DND-41 (cell line): Measurements from ENCODE around the gene PLXNA3.

Experiments used
- ATAC-seq: fragments of 200-7000 bp; cut with Tn5 transposase; 3 replicates; pipeline ENCODE4 v1.9.1; 2021; ENCODE audit warnings: low read depth; ENCODE audit not compliant: insufficient read depth
- DNase-seq: peaks from one replicate; pipeline ENCODE4 v3.0.0-alpha.2; 2020
- H2AFZ ChIP-seq: 2 replicates; pipeline ENCODE4 v1.6.0; 2012; ENCODE audit warnings: low read depth, low read length
- H3K27ac ChIP-seq: 2 replicates; pipeline ENCODE4 v1.5.1; 2012; ENCODE audit warnings: low read length, inconsistent platforms
- H3K27me3 ChIP-seq: fragments of 200-600 bp; sonication (generic); 2 replicates; pipeline ENCODE4 v1.6.0; 2012; ENCODE audit warnings: low read length, mild to moderate bottlenecking, inconsistent platforms; ENCODE audit not compliant: insufficient read depth, poor library complexity
- H3K36me3 ChIP-seq: 2 replicates; pipeline ENCODE4 v1.5.1; 2012; ENCODE audit warnings: low read length, inconsistent platforms; ENCODE audit not compliant: insufficient read depth
- H3K4me1 ChIP-seq: 2 replicates; pipeline ENCODE4 v1.5.1; 2012; ENCODE audit warnings: mild to moderate bottlenecking, low read length; ENCODE audit not compliant: insufficient read depth
- H3K4me2 ChIP-seq: 2 replicates; pipeline ENCODE4 v1.6.0; 2012; ENCODE audit warnings: mild to moderate bottlenecking, moderate library complexity, low read length, inconsistent platforms; ENCODE audit not compliant: insufficient read depth
- H3K4me3 ChIP-seq, 2 experiments: fragments of 200-600 bp in 1 of 2; shearing (Covaris generic) in 1 of 2; 2 replicates each; pipeline ENCODE4 v1.5.1; 2012 to 2016; ENCODE audit warnings: inconsistent platforms in 2 of 2, low read length in 2 of 2, mild to moderate bottlenecking in 2 of 2, low read depth in 1 of 2, moderate library complexity in 1 of 2
- H3K79me2 ChIP-seq: 2 replicates; pipeline ENCODE4 v1.6.0; 2012; ENCODE audit warnings: low read length, inconsistent platforms; ENCODE audit not compliant: insufficient read depth
- H3K9ac ChIP-seq: 2 replicates; pipeline ENCODE4 v1.6.0; 2012; ENCODE audit warnings: low read depth, mild to moderate bottlenecking, inconsistent platforms, low read length, moderate library complexity
- H3K9me3 ChIP-seq: 2 replicates; pipeline ENCODE4 v1.5.1; 2012; ENCODE audit warnings: low read length, moderate library complexity, mild to moderate bottlenecking, inconsistent platforms; ENCODE audit not compliant: insufficient read depth, severe bottlenecking
- H4K20me1 ChIP-seq: 2 replicates; pipeline ENCODE4 v1.6.0; 2012; ENCODE audit warnings: low read length; ENCODE audit not compliant: insufficient read depth
- EZH2 ChIP-seq: IDR thresholded peaks from 3 replicates; pipeline ENCODE4 v1.6.1; 2012; ENCODE audit warnings: borderline replicate concordance, low read depth, mild to moderate bottlenecking, moderate library complexity, low read length, inconsistent platforms; ENCODE audit not compliant: severe bottlenecking
- TF ChIP-seq, protein P1 (sequence below): IDR thresholded peaks from 2 replicates; pipeline ENCODE4 v1.5.1; 2012; ENCODE audit warnings: borderline replicate concordance, low read length, moderate library complexity, mild to moderate bottlenecking; ENCODE audit not compliant: poor library complexity, severe bottlenecking; ENCODE audit errors: extremely low read depth

PLXNA3 gene

DNA sequence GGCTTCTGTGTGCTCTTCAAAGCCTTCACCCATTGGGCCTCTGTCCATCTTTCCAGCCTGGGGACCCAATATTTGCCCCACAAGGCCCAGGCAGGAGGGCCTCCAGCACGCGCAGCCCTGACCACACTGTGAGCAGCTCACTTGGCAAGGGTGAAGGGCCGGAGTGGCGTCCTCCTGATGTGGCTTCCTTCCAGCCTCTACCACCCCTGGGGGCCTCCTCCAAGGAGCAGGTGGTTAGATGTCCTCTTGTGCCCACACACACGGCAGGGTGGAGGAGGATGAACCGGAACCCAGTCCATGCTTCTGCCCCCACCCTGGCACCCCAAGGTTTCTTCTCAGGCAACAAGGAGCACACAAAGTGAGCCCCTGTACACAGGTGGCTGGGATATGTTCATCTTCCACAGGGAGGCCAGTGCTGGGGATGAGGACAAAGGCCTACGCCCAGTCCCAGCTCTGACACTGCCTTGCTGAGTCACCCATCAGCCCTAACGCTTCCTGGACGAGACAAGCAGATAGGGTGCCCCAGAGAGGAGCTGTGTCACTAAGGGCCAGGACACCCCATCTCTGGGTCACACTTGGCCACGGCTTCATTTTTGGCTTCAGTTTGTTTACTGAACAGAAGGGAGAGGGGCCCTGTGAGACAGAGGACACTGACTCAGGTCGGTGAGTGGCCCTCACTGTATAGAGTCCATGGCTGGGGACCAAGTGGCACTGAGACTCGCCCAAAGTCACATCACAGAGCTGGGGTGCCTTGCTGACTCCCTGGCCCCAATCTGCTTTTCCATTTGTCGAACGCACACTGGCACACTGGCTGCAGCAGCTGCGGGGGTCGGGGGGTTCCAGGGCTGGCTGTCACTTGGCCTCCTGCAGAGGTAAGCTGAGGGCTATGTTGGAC is 26.4 kb downstream of the PLXNA3 start:
- H3K36me3 ChIP-seq, result peaks cover 21% of the 10 kb centered on the region
- peak overlapping the region; percentile 73; the same call in 1 of the 2 replicates for H3K9ac ChIP-seq
- peaks cover 23% of the 10 kb centered on the region for H3K79me2 ChIP-seq
- H2AFZ ChIP-seq, result no peak overlapping the region
- H3K4me2 ChIP-seq, result peak overlapping the region; percentile 89
- H3K9me3 ChIP-seq, result no peaks in the 10 kb centered on the region
- ATAC-seq (no peak), DNase-seq (no peak)
- peak overlapping the region in 1 of 2 experiments; percentile 24; a peak in 1 of 4 replicates for H3K4me3 ChIP-seq
- no peak overlapping the region for H3K27ac ChIP-seq
- H3K4me1 ChIP-seq, result peaks cover 48% of the 10 kb centered on the region
- no peaks in the 10 kb centered on the region for H3K27me3 ChIP-seq
- TF ChIP-seq, protein P1, sequence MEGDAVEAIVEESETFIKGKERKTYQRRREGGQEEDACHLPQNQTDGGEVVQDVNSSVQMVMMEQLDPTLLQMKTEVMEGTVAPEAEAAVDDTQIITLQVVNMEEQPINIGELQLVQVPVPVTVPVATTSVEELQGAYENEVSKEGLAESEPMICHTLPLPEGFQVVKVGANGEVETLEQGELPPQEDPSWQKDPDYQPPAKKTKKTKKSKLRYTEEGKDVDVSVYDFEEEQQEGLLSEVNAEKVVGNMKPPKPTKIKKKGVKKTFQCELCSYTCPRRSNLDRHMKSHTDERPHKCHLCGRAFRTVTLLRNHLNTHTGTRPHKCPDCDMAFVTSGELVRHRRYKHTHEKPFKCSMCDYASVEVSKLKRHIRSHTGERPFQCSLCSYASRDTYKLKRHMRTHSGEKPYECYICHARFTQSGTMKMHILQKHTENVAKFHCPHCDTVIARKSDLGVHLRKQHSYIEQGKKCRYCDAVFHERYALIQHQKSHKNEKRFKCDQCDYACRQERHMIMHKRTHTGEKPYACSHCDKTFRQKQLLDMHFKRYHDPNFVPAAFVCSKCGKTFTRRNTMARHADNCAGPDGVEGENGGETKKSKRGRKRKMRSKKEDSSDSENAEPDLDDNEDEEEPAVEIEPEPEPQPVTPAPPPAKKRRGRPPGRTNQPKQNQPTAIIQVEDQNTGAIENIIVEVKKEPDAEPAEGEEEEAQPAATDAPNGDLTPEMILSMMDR, result no peak
- TF ChIP-seq EZH2, result no peak
- H4K20me1 ChIP-seq, result peaks cover 17% of the 10 kb centered on the region

- Histone ChIP-seq H3K9ac (peak overlapping the region; percentile 73), H3K4me1 (peaks cover 48% of the 10 kb centered on the region), H3K36me3 (peaks cover 21% of the 10 kb centered on the region), H3K27me3 (no peaks in the 10 kb centered on the region), H4K20me1 (peaks cover 17% of the 10 kb centered on the region), H3K27ac (peak overlapping the region; percentile 78), H2AFZ (peak overlapping the region; percentile 43; the same call in 1 of the 2 replicates), H3K4me2 (peak overlapping the region; percentile 89), H3K4me3 (peak overlapping the region; percentile 26 to 59), H3K79me2 (peaks cover 30% of the 10 kb centered on the region), H3K9me3 (no peaks in the 10 kb centered on the region)
- TF ChIP-seq, protein P1, result no peak
- TF ChIP-seq EZH2, result no peak
- DNase-seq (no peak), ATAC-seq (no peak)
These were observed 27.3 kb downstream of the PLXNA3 start for GRCh38 chrX:154485150-154486051.

GRCh38 chrX:154486052-154486395 is 27.9 kb downstream of the PLXNA3 start:
- TF ChIP-seq, protein P1, result no peak
- TF ChIP-seq EZH2, result no peak
- Histone ChIP-seq H3K4me2 (peak overlapping the region; percentile 89), H3K4me1 (peaks cover 50% of the 10 kb centered on the region), H3K36me3 (peaks cover 21% of the 10 kb centered on the region), H3K4me3 (peak overlapping the region; percentile 26 to 59), H4K20me1 (peaks cover 17% of the 10 kb centered on the region), H3K27ac (peak overlapping the region; percentile 78), H3K9ac (peak overlapping the region; percentile 73), H2AFZ (peak overlapping the region; percentile 43), H3K79me2 (peaks cover 30% of the 10 kb centered on the region), H3K9me3 (no peaks in the 10 kb centered on the region), H3K27me3 (no peaks in the 10 kb centered on the region)
- peak; percentile 17 for ATAC-seq
- peak; percentile 40 for DNase-seq
